GM19463 (cell line): ENCODE data around the gene AKR1C1.
"Not testable (repeated sequence)": the region's sequence is repeated elsewhere in the genome, so short reads cannot be mapped to it uniquely, and the experiment has no call there.

Experiments used
- ATAC-seq: cut with Tn5 transposase; IDR thresholded peaks from one replicate; pipeline ENCODE4 v1.9.1; 2021; ENCODE audit warnings: mild to moderate bottlenecking, moderate library complexity; ENCODE audit not compliant: unreplicated experiment

AKR1C1 gene

GRCh38 chr10:4947039-4947634 is 16.1 kb upstream of the AKR1C1 start:
- no peak for ATAC-seq

- no peak for ATAC-seq
These were observed 15.3 kb upstream of the AKR1C1 start for GRCh38 chr10:4947635-4948596.

- ATAC-seq: not testable (repeated sequence)
These were observed 11.6 kb upstream of the AKR1C1 start for GRCh38 chr10:4951512-4952162.

GRCh38 chr10:4953405-4953804 is 9.8 kb upstream of the AKR1C1 start:
- ATAC-seq: no peak

- not testable (repeated sequence) for ATAC-seq
These were observed 7.1 kb upstream of the AKR1C1 start for GRCh38 chr10:4956088-4956487.

GRCh38 chr10:4956955-4957645 is 6.1 kb upstream of the AKR1C1 start:
- not testable (repeated sequence) for ATAC-seq

- ATAC-seq: not testable (repeated sequence)
These were observed 1.7 kb upstream of the AKR1C1 start for GRCh38 chr10:4961558-4961957.

GRCh38 chr10:4962308-4962707 is 907 bp upstream of the AKR1C1 start:
- ATAC-seq: not testable (repeated sequence)

- ATAC-seq: not testable (repeated sequence)
These were observed 570 bp downstream of the AKR1C1 start for GRCh38 chr10:4963815-4964154.

- ATAC-seq: not testable (repeated sequence)
These were observed 2.5 kb downstream of the AKR1C1 start for GRCh38 chr10:4965763-4966162.

GRCh38 chr10:4967189-4967588 is 4.0 kb downstream of the AKR1C1 start:
- not testable (repeated sequence) for ATAC-seq

- ATAC-seq: not testable (repeated sequence)
These were observed 6.1 kb downstream of the AKR1C1 start for GRCh38 chr10:4969289-4969688.

- ATAC-seq: not testable (repeated sequence)
These were observed 7.1 kb downstream of the AKR1C1 start for GRCh38 chr10:4970362-4970761.

- ATAC-seq: not testable (repeated sequence)
These were observed 9.3 kb downstream of the AKR1C1 start for GRCh38 chr10:4972369-4973142.

GRCh38 chr10:4973294-4973693 is 10.1 kb downstream of the AKR1C1 start:
- not testable (repeated sequence) for ATAC-seq

GRCh38 chr10:4974400-4974799 is 11.2 kb downstream of the AKR1C1 start:
- not testable (repeated sequence) for ATAC-seq

GRCh38 chr10:4977025-4977424 is 13.8 kb downstream of the AKR1C1 start:
- ATAC-seq: no peak

- no peak for ATAC-seq
These were observed 15.7 kb downstream of the AKR1C1 start for GRCh38 chr10:4978870-4979269.

- no peak for ATAC-seq
These were observed 17.6 kb downstream of the AKR1C1 start for GRCh38 chr10:4980793-4981192.
